RPMI7951 (cell line): ENCODE data around the gene RAP2C. TPM values are rescaled to one million over a fixed set of nuclear protein-coding genes. Genes with fewer than 3 reads are reported as not detected.
"Not testable (repeated sequence)": the region's sequence is repeated elsewhere in the genome, so short reads cannot be mapped to it uniquely, and the experiment has no call there.

Experiments
- DNase-seq: peaks from one replicate; pipeline ENCODE4 v3.0.0-alpha.2; 2012; ENCODE audit warnings: low read depth
- total RNA-seq: library from RNA; depleted of rRNA; stranded (reverse); fragments of >200 nt; shearing (Covaris generic); gene quantifications from 2 replicates; pipeline ENCODE4 v1.2.3, GENCODE V29; 2014; rRNA removed

The RAP2C gene
- total RNA-seq, 1 experiment from 2014 or later: 21.9 TPM

GRCh38 chrX:132199941-132200340 lies 19.3 kb downstream of the RAP2C start:
- no peak for DNase-seq

GRCh38 chrX:132193872-132194574 lies 25.2 kb downstream of the RAP2C start:
- DNase-seq: no peak

- DNase-seq: no peak
Observed at GRCh38 chrX:132191938-132192337, 27.3 kb downstream of the RAP2C start.

- no peak for DNase-seq
Observed at GRCh38 chrX:132188175-132188574, 31.1 kb downstream of the RAP2C start.

- DNase-seq: no peak
Observed at GRCh38 chrX:132187451-132187850, 31.8 kb downstream of the RAP2C start.

GRCh38 chrX:132184871-132185270 lies 34.4 kb downstream of the RAP2C start:
- DNase-seq: peak; percentile 9

- peak; percentile 74 for DNase-seq
Observed at GRCh38 chrX:132181364-132181763, 37.9 kb downstream of the RAP2C start.

GRCh38 chrX:132180929-132181328 lies 38.3 kb downstream of the RAP2C start:
- no peak for DNase-seq

GRCh38 chrX:132173647-132174046 lies 45.6 kb downstream of the RAP2C start:
- DNase-seq: no peak

GRCh38 chrX:132171881-132172280 lies 47.4 kb downstream of the RAP2C start:
- DNase-seq: peak; percentile 15

GRCh38 chrX:132171478-132171877 lies 47.8 kb downstream of the RAP2C start:
- DNase-seq: peak; percentile 7

GRCh38 chrX:132169554-132169953 lies 49.7 kb downstream of the RAP2C start:
- no peak for DNase-seq

- DNase-seq: peak; percentile 45
Observed at GRCh38 chrX:132165651-132166050, 53.6 kb downstream of the RAP2C start.

GRCh38 chrX:132165005-132165404 lies 54.2 kb downstream of the RAP2C start:
- no peak for DNase-seq

- not testable (repeated sequence) for DNase-seq
Observed at GRCh38 chrX:132163094-132163493, 56.2 kb downstream of the RAP2C start.

GRCh38 chrX:132153166-132153565 lies 66.1 kb downstream of the RAP2C start:
- DNase-seq: no peak

Other genes starting within 250 kb of the RAP2C start
- 9.4 and 10.2 TPM in 2 replicates for gene STK26, start 196.1 kb downstream of the RAP2C start, total RNA-seq
- gene FRMD7, start 91.4 kb downstream of the RAP2C start, total RNA-seq: 0.10 TPM in 1 of 2 replicates, not detected in the other